Skeletal muscle tissue (tissue), 4 donors: ENCODE results near the gene KRTAP20-1. TPM values are rescaled to one million over a fixed set of nuclear protein-coding genes. Genes with fewer than 3 reads are reported as not detected.

Experiments used
- H3K27ac ChIP-seq: one replicate; pipeline ENCODE4 v1.7.0; 2013; ENCODE audit warnings: mild to moderate bottlenecking, low read depth, low read length, inconsistent platforms
- H3K27me3 ChIP-seq, 3 donors: one replicate each; pipeline ENCODE4 v1.7.0; 2013; ENCODE audit warnings: low read length in 3 of 3; ENCODE audit not compliant: control insufficient read depth in 3 of 3, insufficient read depth in 3 of 3
- H3K36me3 ChIP-seq, 3 donors: one replicate each; pipeline ENCODE4 v1.7.0; 2013; ENCODE audit warnings: low read length in 3 of 3; ENCODE audit not compliant: control insufficient read depth in 3 of 3, insufficient read depth in 3 of 3
- H3K4me1 ChIP-seq, 3 donors: one replicate each; pipeline ENCODE4 v1.7.0; 2013; ENCODE audit warnings: low read length in 3 of 3, mild to moderate bottlenecking in 3 of 3; ENCODE audit not compliant: control insufficient read depth in 3 of 3, insufficient read depth in 3 of 3
- H3K4me3 ChIP-seq, 3 donors: one replicate each; pipeline ENCODE4 v1.7.0; 2013; ENCODE audit warnings: low read length in 3 of 3
- H3K9ac ChIP-seq, 3 donors: one replicate each; pipeline ENCODE4 v1.7.0; 2013; ENCODE audit warnings: low read length in 3 of 3, mild to moderate bottlenecking in 3 of 3, moderate library complexity in 2 of 3, low read depth in 1 of 3
- H3K9me3 ChIP-seq, 3 donors: one replicate each; pipeline ENCODE4 v1.7.0; 2013; ENCODE audit warnings: low read length in 3 of 3; ENCODE audit not compliant: control insufficient read depth in 3 of 3
- total RNA-seq: library from RNA; depleted of rRNA; stranded (reverse); fragments of >200 nt; gene quantifications from one replicate; pipeline ENCODE4 v1.2.3, GENCODE V29; 2014
- donor health status: Osteomylitis.

Gene KRTAP20-1, protein sequence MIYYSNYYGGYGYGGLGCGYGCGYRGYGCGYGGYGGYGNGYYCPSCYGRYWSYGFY
- total RNA-seq = not detected

DNA sequence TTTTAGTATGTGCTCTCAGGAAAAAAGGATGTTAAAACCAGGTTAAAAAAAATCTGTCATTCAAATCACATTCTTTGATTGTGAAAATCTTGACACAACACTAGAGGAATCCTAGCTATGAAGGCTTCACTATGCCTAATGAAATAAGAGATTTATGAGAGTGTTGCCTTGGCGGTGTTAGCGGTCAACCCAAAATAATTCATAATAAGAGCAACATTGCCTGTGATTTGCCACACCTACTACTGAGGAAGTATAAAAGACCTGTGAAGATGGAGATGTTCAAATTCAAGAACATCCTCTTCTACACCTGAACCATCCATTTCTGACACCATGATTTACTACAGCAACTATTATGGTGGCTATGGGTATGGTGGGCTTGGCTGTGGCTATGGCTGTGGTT, at the start of gene KRTAP20-1:
Gene KRTAP20-1 (plus strand): TSS at position 301 of the 400 bp plus-strand sequence. CDS start 30 bp downstream, at position 331.
- Histone ChIP-seq H3K27ac (no peak within 1 kb of the TSS), H3K4me3 (no peak within 1 kb of the TSS), H3K9me3 (no peaks in the 10 kb centered on the region), H3K36me3 (no peaks in the 10 kb centered on the region), H3K9ac (no peak within 1 kb of the TSS), H3K4me1 (no peaks in the 10 kb centered on the region), H3K27me3 (no peaks in the 10 kb centered on the region)

GRCh38 chr21:30567617-30568016, 48.6 kb upstream of the KRTAP20-1 start:
- H3K9me3 ChIP-seq = no peaks in the 10 kb centered on the region
- H3K4me1 ChIP-seq = no peaks in the 10 kb centered on the region
- no peak overlapping the region for H3K9ac ChIP-seq

GRCh38 chr21:30577766-30578165, 38.5 kb upstream of the KRTAP20-1 start:
- H3K4me3 ChIP-seq = no peak overlapping the region
- no peaks in the 10 kb centered on the region for H3K9me3 ChIP-seq
- no peak overlapping the region for H3K27ac ChIP-seq
- no peaks in the 10 kb centered on the region for H3K4me1 ChIP-seq
- no peaks in the 10 kb centered on the region for H3K27me3 ChIP-seq
- H3K9ac ChIP-seq = no peak overlapping the region
- H3K36me3 ChIP-seq = no peaks in the 10 kb centered on the region

More at GRCh38 chr21:30567617-30568016, 48.6 kb upstream of the KRTAP20-1 start:
- Histone ChIP-seq H3K36me3 (no peaks in the 10 kb centered on the region), H3K4me3 (no peak overlapping the region), H3K27ac (no peak overlapping the region), H3K27me3 (no peaks in the 10 kb centered on the region)

DNA sequence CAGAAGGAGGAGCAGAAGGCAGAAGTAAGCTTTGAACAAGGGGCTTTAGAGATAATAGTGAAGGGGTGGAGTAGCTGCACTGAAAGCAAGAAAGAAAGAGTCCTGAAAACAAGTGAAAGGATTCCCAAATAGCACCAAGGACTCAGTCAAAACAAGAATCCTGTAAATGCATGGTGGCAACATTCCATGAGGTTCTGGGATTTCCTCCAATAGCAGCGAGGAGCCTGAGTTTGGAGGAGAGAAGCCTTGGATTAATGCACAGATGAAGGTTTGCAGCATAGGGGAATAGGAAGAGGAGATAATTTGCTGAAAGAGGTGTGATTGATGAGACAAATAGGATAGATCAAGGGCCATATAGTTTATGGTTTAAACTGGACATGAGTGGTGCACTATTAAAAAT, 36.9 kb upstream of the KRTAP20-1 start:
- Histone ChIP-seq H3K9me3 (no peaks in the 10 kb centered on the region), H3K4me1 (no peaks in the 10 kb centered on the region)

DNA sequence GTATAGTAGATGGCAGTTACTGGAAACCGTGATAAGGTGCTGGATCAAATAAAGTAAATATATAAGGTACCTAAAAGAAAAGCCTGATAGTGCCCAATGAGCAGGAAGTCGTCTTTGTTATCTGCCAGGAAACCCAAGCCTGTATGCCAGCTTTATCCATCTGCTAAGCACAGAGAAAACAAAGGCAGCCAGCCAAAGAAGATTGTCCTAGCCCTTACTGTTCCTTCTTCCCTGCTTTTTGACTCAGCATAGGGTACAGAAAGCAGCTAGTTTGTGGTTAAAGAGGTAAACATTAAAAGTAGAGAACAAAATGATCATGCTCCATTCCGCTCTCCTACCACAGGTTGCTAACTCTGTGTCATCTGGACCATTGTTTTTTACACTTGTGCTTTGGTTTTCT, 36.1 kb upstream of the KRTAP20-1 start:
- H3K4me1 ChIP-seq = no peaks in the 10 kb centered on the region
- no peak overlapping the region for H3K9ac ChIP-seq
- H3K9me3 ChIP-seq = no peaks in the 10 kb centered on the region
- H3K36me3 ChIP-seq = no peaks in the 10 kb centered on the region
- H3K27me3 ChIP-seq = no peaks in the 10 kb centered on the region
- H3K27ac ChIP-seq = no peak overlapping the region
- no peak overlapping the region for H3K4me3 ChIP-seq

More for the DNA sequence above, 36.9 kb upstream of the KRTAP20-1 start:
- Histone ChIP-seq H3K27ac (no peak overlapping the region), H3K4me3 (no peak overlapping the region), H3K9ac (no peak overlapping the region), H3K36me3 (no peaks in the 10 kb centered on the region), H3K27me3 (no peaks in the 10 kb centered on the region)

DNA sequence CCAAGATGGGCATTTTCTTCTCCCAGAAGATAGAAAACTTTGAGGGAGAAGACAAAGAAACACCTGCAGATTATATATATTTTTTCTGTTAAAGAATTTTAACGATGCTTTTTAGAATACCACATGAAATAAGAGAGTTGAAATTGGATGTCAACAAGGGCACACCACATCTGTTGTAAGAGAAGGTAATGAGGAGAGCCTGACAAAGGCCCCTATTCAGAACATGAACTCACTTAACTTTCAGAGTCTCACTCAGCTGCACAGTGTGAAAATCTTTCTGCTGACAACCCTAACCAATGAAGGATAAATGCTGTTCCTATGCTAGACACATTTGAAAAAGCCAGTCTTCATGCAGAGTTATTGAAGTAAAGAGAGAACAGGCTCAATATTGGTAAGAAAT, 33.4 kb upstream of the KRTAP20-1 start:
- no peaks in the 10 kb centered on the region for H3K4me1 ChIP-seq
- no peaks in the 10 kb centered on the region for H3K9me3 ChIP-seq
- H3K9ac ChIP-seq = no peak overlapping the region
- H3K27me3 ChIP-seq = no peaks in the 10 kb centered on the region
- no peak overlapping the region for H3K27ac ChIP-seq
- no peak overlapping the region for H3K4me3 ChIP-seq
- no peaks in the 10 kb centered on the region for H3K36me3 ChIP-seq

GRCh38 chr21:30590297-30590696, 25.9 kb upstream of the KRTAP20-1 start, which contains the start of gene KRTAP22-2:
Gene KRTAP22-2 (minus strand): TSS chr21:30590397.
- Histone ChIP-seq H3K9ac (no peak within 1 kb of the TSS), H3K4me3 (no peak within 1 kb of the TSS), H3K27ac (no peak within 1 kb of the TSS), H3K4me1 (no peaks in the 10 kb centered on the region), H3K36me3 (no peaks in the 10 kb centered on the region), H3K9me3 (no peaks in the 10 kb centered on the region), H3K27me3 (no peaks in the 10 kb centered on the region)

DNA sequence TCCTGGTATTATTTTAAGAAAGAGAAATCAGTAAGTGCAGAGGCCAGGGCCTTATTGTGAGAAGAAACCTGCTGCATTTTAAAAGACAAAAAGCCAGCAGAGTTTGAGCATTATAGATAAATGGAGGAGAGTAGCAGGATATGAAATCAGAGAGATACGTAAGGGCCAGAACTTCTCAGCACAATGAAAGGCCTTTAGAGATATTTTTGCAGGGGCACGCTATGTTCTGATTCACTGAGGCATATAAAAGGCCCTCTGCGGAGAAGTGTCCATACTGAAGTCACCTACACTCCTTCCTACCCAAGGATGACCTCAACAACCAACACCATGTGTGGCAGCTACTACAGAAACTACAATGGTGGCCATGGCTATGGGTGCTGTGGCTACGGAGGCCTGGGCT, 24.1 kb upstream of the KRTAP20-1 start, which contains the start of gene KRTAP6-3:
Gene KRTAP6-3 (plus strand): TSS at position 301 of the 400 bp plus-strand sequence. CDS start 6 bp downstream, at position 307.
- Histone ChIP-seq H3K9ac (no peak within 1 kb of the TSS), H3K36me3 (no peaks in the 10 kb centered on the region), H3K27ac (no peak within 1 kb of the TSS), H3K4me3 (no peak within 1 kb of the TSS), H3K27me3 (no peaks in the 10 kb centered on the region), H3K9me3 (no peaks in the 10 kb centered on the region), H3K4me1 (no peaks in the 10 kb centered on the region)

DNA sequence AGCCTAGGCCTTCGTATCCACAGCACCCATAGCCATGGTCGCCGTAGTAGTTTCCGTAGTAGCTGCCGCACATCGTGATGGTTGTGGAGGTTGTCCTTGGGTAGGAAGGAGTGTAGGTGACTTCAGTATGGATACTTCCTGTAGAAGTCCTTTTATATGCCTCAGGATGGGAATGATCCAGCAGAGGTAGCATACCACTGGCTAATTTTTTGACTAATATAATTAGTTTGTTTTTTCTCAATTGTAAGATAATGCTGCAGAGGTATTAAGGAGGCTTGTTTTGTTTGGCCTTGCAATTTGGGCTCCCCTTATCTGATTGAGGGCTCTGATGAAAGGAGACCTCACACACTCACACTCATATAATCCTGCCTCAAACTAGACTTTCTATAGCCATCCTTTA, 17.4 kb upstream of the KRTAP20-1 start, which contains the start of gene KRTAP6-2:
Gene KRTAP6-2 (minus strand): TSS at position 101 of the 400 bp plus-strand sequence. CDS start 28 bp downstream, at position 73.
- no peak within 1 kb of the TSS for H3K9ac ChIP-seq
- H3K27me3 ChIP-seq = no peaks in the 10 kb centered on the region
- H3K4me1 ChIP-seq = no peaks in the 10 kb centered on the region
- no peaks in the 10 kb centered on the region for H3K9me3 ChIP-seq
- no peak within 1 kb of the TSS for H3K4me3 ChIP-seq
- H3K27ac ChIP-seq = no peak within 1 kb of the TSS
- H3K36me3 ChIP-seq = no peaks in the 10 kb centered on the region

GRCh38 chr21:30600787-30601186, 15.4 kb upstream of the KRTAP20-1 start, which contains the start of gene KRTAP22-1:
Gene KRTAP22-1 (plus strand): TSS chr21:30601087.
- no peak within 1 kb of the TSS for H3K9ac ChIP-seq
- no peaks in the 10 kb centered on the region for H3K27me3 ChIP-seq
- H3K4me3 ChIP-seq = no peak within 1 kb of the TSS
- no peaks in the 10 kb centered on the region for H3K4me1 ChIP-seq
- H3K27ac ChIP-seq = no peak within 1 kb of the TSS
- H3K9me3 ChIP-seq = no peaks in the 10 kb centered on the region
- H3K36me3 ChIP-seq = no peaks in the 10 kb centered on the region
